GM10266 (cell line): ENCODE results near the gene MAB21L1.

Experiments
- DNase-seq: peaks from one replicate; pipeline ENCODE4 v3.0.0; 2012; ENCODE audit errors: extremely low spot score
- CTCF ChIP-seq: IDR thresholded peaks from 2 replicates; pipeline ENCODE4 v1.5.1; 2012; ENCODE audit warnings: mild to moderate bottlenecking, low read depth; ENCODE audit not compliant: control insufficient read depth, insufficient read depth; ENCODE audit errors: missing control alignments

The MAB21L1 gene

GRCh38 chr13:35496006-35496405, 19.5 kb upstream of the MAB21L1 start:
- DNase-seq, result no peak
- TF ChIP-seq CTCF, result no peak

GRCh38 chr13:35489050-35489449, 12.6 kb upstream of the MAB21L1 start:
- no peak for TF ChIP-seq CTCF

GRCh38 chr13:35485424-35485823, 8.9 kb upstream of the MAB21L1 start:
- no peak for DNase-seq
- no peak for TF ChIP-seq CTCF

More at GRCh38 chr13:35489050-35489449, 12.6 kb upstream of the MAB21L1 start:
- no peak for DNase-seq

GRCh38 chr13:35484384-35484783, 7.9 kb upstream of the MAB21L1 start:
- TF ChIP-seq CTCF, result no peak
- DNase-seq, result no peak

- DNase-seq, result no peak
- no peak for TF ChIP-seq CTCF
Observed at GRCh38 chr13:35483761-35484160, 7.3 kb upstream of the MAB21L1 start.

- TF ChIP-seq CTCF, result no peak
- DNase-seq, result no peak
Observed at GRCh38 chr13:35482527-35482926, 6.0 kb upstream of the MAB21L1 start.

GRCh38 chr13:35481777-35482176, 5.3 kb upstream of the MAB21L1 start:
- TF ChIP-seq CTCF, result no peak
- DNase-seq, result no peak

GRCh38 chr13:35480346-35480745, 3.9 kb upstream of the MAB21L1 start:
- no peak for DNase-seq
- no peak for TF ChIP-seq CTCF
